Measurements from ENCODE around the gene PLEKHH1.
A peak's percentile ranks its signal among the peaks of the same experiment; 100 is the strongest.

The PLEKHH1 gene

GRCh38 chr14:67510121-67510520 lies 23.0 kb upstream of the PLEKHH1 start:
- no peak for DNase-seq (ENCODE audit: low read depth in 2 of 2)

GRCh38 chr14:67510836-67511235 lies 22.3 kb upstream of the PLEKHH1 start:
- no peak for DNase-seq (ENCODE audit: low read depth in 2 of 2)

- DNase-seq (ENCODE audit: low read depth in 2 of 2): no peak
Observed at GRCh38 chr14:67512463-67513310, 20.4 kb upstream of the PLEKHH1 start.

GRCh38 chr14:67513631-67514108 lies 19.4 kb upstream of the PLEKHH1 start:
- no peak for DNase-seq (ENCODE audit: low read depth in 2 of 2)

- no peak for DNase-seq (ENCODE audit: low read depth in 2 of 2)
Observed at GRCh38 chr14:67514203-67514607, 18.9 kb upstream of the PLEKHH1 start.

GRCh38 chr14:67514650-67515385 lies 18.3 kb upstream of the PLEKHH1 start:
- peak in 1 of 2 donors; percentile 16 for DNase-seq (ENCODE audit: low read depth in 2 of 2)

- peak in 1 of 2 donors; percentile 12 for DNase-seq (ENCODE audit: low read depth in 2 of 2)
Observed at GRCh38 chr14:67515386-67516079, 17.6 kb upstream of the PLEKHH1 start.

- no peak for DNase-seq (ENCODE audit: low read depth in 2 of 2)
Observed at GRCh38 chr14:67516676-67517075, 16.4 kb upstream of the PLEKHH1 start.

GRCh38 chr14:67517083-67517482 lies 16.0 kb upstream of the PLEKHH1 start:
- no peak for DNase-seq (ENCODE audit: low read depth in 2 of 2)

- no peak for DNase-seq (ENCODE audit: low read depth in 2 of 2)
Observed at GRCh38 chr14:67519406-67519805, 13.7 kb upstream of the PLEKHH1 start.

- no peak for DNase-seq (ENCODE audit: low read depth in 2 of 2)
Observed at GRCh38 chr14:67520482-67520881, 12.6 kb upstream of the PLEKHH1 start.

GRCh38 chr14:67522270-67522669 lies 10.8 kb upstream of the PLEKHH1 start:
- no peak for DNase-seq (ENCODE audit: low read depth in 2 of 2)

GRCh38 chr14:67523764-67524633 lies 9.1 kb upstream of the PLEKHH1 start:
- DNase-seq (ENCODE audit: low read depth in 2 of 2): no peak

GRCh38 chr14:67524634-67524963 lies 8.5 kb upstream of the PLEKHH1 start:
- DNase-seq (ENCODE audit: low read depth in 2 of 2): no peak

- no peak for DNase-seq (ENCODE audit: low read depth in 2 of 2)
Observed at GRCh38 chr14:67525389-67525788, 7.7 kb upstream of the PLEKHH1 start.

GRCh38 chr14:67526181-67526580 lies 6.9 kb upstream of the PLEKHH1 start:
- no peak for DNase-seq (ENCODE audit: low read depth in 2 of 2)

GRCh38 chr14:67526676-67527459 lies 6.2 kb upstream of the PLEKHH1 start:
- DNase-seq (ENCODE audit: low read depth in 2 of 2): no peak

GRCh38 chr14:67527756-67528155 lies 5.3 kb upstream of the PLEKHH1 start:
- DNase-seq (ENCODE audit: low read depth in 2 of 2): no peak

- no peak for DNase-seq (ENCODE audit: low read depth in 2 of 2)
Observed at GRCh38 chr14:67528276-67528675, 4.8 kb upstream of the PLEKHH1 start.
